NCI-H510A (cell line): Measurements from ENCODE around the gene EXPH5.

Experiments
- DNase-seq: peaks from one replicate; lab custom pipeline; 2025; lab: John Stamatoyannopoulos, UW

The EXPH5 gene

GRCh38 chr11:108466405-108466804 is 127.2 kb downstream of the EXPH5 start:
- DNase-seq = no peak
